GM12892 (cell line): Measurements from ENCODE around the gene LBHD1.

Experiments
- POLR2A ChIP-seq: IDR thresholded peaks from 2 replicates; pipeline ENCODE4 v1.6.1; 2011; ENCODE audit warnings: low read depth, low read length, control low read depth
- POLR2AphosphoS5 ChIP-seq: IDR thresholded peaks from 2 replicates; pipeline ENCODE4 v1.6.1; 2011; ENCODE audit warnings: low read depth, low read length, control low read depth
- TAF1 ChIP-seq: IDR thresholded peaks from 2 replicates; pipeline ENCODE4 v1.6.1; 2011; ENCODE audit warnings: low read depth, mild to moderate bottlenecking, control low read depth, low read length, borderline replicate concordance

DNA sequence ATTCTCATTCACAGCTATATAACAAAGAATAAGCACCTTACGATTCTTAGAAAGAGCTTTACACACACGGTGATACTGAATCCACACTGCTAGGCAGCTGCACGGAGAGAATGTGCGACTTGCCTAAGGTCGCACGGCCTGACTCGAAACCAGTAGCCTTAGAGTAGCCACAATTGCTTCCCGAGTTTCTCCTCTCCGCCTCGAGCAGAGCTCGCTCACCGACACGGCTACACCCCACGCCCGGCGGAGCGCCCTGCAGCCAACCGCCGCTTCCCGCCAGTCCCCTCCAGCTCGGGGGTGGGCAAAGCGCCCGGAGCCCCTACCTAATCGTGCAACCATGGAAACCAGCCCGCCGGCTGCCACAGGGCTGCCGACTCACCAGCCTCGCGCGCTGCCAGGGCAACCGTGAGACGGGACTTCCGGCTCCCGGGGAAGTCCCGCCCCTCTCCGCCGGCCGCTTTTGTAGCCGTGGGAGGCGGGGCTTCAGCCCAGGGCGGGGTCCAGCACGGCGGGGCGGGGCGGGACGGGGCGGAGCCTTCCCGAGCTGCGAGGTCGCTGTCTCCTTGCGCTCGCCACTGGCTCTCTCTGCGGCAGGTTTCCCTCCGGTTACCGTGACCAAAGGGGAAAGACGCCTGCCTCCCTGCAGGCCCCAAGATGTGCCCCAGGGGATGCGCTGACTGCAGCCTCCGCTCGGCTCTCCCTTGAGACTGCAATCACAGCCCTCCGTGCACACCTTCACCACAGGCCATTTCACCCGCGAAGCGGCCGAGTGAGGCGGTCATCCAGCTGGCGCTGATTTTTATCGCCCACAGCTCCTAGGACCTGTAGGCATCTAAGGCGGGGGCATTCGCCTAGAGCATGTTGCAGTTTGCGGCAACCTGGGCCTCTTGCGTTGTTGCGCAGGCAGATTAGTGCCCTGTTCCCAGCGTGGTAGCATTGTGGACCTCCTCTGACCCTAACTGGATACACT lies 34.1 kb upstream of the LBHD1 start:
- TF ChIP-seq POLR2AphosphoS5, result no peak; the same call in 1 of the 2 replicates
- TF ChIP-seq POLR2A, result peak; percentile 66; the same call in 1 of the 2 replicates
- no peak for TF ChIP-seq TAF1
